Measurements from ENCODE around the gene AMOT. TPM values are rescaled to one million over a fixed set of nuclear protein-coding genes. Genes with fewer than 3 reads are reported as not detected.

Gene AMOT
- total RNA-seq, 1 donor from 2014 or later: 3.9 TPM

- Histone ChIP-seq H3K27ac (no peak overlapping the region), H3K27me3 (no peaks in the 10 kb centered on the region), H3K4me3 (no peak overlapping the region), H3K36me3 (no peaks in the 10 kb centered on the region), H3K4me1 (no peaks in the 10 kb centered on the region), H3K9me3 (no peaks in the 10 kb centered on the region)
- TF ChIP-seq CTCF (IDR thresholded peaks at IDR 0.05): peak in 1 of 3 experiments; percentile 18
- DNase-seq (ENCODE audit: low spot score in 2 of 2): no peak
- intact Hi-C loops (cut with DNase I): no loop called here
These were observed 33.5 kb upstream of the AMOT start for GRCh38 chrX:112874175-112874574.

GRCh38 chrX:112868586-112868985 is 28.0 kb upstream of the AMOT start:
- Histone ChIP-seq H3K4me3 (no peak overlapping the region), H3K27me3 (no peaks in the 10 kb centered on the region), H3K4me1 (no peaks in the 10 kb centered on the region), H3K9me3 (no peaks in the 10 kb centered on the region), H3K27ac (no peak overlapping the region), H3K36me3 (no peaks in the 10 kb centered on the region)
- no peak for TF ChIP-seq CTCF (IDR thresholded peaks at IDR 0.05)
- intact Hi-C loops (cut with DNase I): no loop called here
- no peak for DNase-seq (ENCODE audit: low spot score in 2 of 2)

DNA sequence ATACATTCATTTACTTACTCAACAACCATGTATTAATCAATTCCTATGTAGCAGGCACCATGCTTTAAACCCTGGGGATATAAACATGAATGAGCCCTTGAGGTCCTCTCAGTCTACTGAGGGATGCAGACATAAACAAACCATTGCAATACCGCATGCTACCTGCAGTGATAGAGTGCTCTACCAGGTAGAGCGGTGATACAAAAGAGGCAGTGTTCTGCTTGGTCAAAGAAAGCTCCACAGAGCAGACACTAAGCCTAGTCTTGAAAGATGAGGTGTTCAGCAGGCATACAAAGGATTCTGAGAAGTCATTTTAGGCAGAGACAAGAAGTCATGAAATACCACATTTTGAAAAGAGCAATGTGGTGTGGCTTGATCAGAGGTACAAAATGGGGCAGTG is 26.9 kb upstream of the AMOT start:
- Histone ChIP-seq H3K27ac (no peak overlapping the region), H3K9me3 (no peaks in the 10 kb centered on the region), H3K4me1 (no peaks in the 10 kb centered on the region), H3K36me3 (no peaks in the 10 kb centered on the region), H3K4me3 (no peak overlapping the region), H3K27me3 (no peaks in the 10 kb centered on the region)
- no peak for TF ChIP-seq CTCF (IDR thresholded peaks at IDR 0.05)
- no peak for DNase-seq (ENCODE audit: low spot score in 2 of 2)
- intact Hi-C loops (cut with DNase I): no loop called here

- no peak for DNase-seq (ENCODE audit: low spot score in 2 of 2)
- Histone ChIP-seq H3K4me3 (no peak overlapping the region), H3K27me3 (no peaks in the 10 kb centered on the region), H3K36me3 (no peaks in the 10 kb centered on the region), H3K9me3 (no peaks in the 10 kb centered on the region), H3K4me1 (no peaks in the 10 kb centered on the region), H3K27ac (no peak overlapping the region)
- no peak for TF ChIP-seq CTCF (IDR thresholded peaks at IDR 0.05)
- intact Hi-C loops (cut with DNase I): no loop called here
These were observed 25.5 kb upstream of the AMOT start for GRCh38 chrX:112866175-112866574.

GRCh38 chrX:112865464-112866025 is 24.9 kb upstream of the AMOT start:
- no peaks in the 10 kb centered on the region for H3K9me3 ChIP-seq

More at GRCh38 chrX:112865464-112866025, 24.9 kb upstream of the AMOT start:
- Histone ChIP-seq H3K27ac (no peak overlapping the region), H3K4me3 (no peak overlapping the region), H3K4me1 (no peaks in the 10 kb centered on the region), H3K36me3 (no peaks in the 10 kb centered on the region), H3K27me3 (no peaks in the 10 kb centered on the region)
- no peak for TF ChIP-seq CTCF (IDR thresholded peaks at IDR 0.05)
- intact Hi-C loops (cut with DNase I): no loop called here
- no peak for DNase-seq (ENCODE audit: low spot score in 2 of 2)

Measured in ascending aorta (tissue), 2 donors.